PC-3 (cell line): ENCODE data around the gene TMEM138.

Source experiments
- CTCF ChIP-seq: fragments of 300-600 bp; sonication (generic); conservative IDR thresholded peaks from 2 replicates; pipeline ENCODE4 v1.5.1; 2017; ENCODE audit warnings: antibody characterized with exemption, low read depth, mild to moderate bottlenecking, low read length
- EZH2 ChIP-seq: fragments of 300-600 bp; sonication (generic); IDR thresholded peaks from one replicate; pipeline ENCODE4 v1.6.1; 2017; ENCODE audit warnings: antibody characterized with exemption, mild to moderate bottlenecking, low read length; ENCODE audit not compliant: unreplicated experiment

DNA sequence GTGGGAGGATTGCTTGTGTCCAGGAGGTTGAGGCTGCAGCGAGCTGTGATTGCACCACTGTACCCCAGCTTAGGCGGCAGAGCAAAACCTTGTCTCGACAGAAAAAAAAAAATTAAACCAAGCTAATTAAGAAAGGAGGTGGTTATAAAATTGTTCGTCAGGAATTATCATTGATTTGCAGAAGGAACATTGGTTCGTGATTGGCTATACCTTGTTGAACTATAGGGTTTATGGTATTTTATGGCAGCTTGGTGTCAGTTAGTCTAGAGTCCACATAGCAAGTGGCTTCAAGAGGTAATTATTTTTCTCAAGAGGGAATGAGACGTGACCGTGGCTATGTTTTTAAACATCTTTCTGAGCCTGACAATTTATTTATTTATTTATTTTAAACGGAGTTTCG, 18.7 kb downstream of the TMEM138 start:
- TF ChIP-seq CTCF (no peak), EZH2 (no peak)
